Caco-2 (cell line): ENCODE results near the gene FOS. TPM values are rescaled to one million over a fixed set of nuclear protein-coding genes. Genes with fewer than 3 reads are reported as not detected.

Source experiments
- BruUV-seq: library from RNA; stranded (reverse); fragments of 400-500 nt; replicated peaks from 2 replicates; lab custom pipeline; 2021; lab: Mats Ljungman, UMichigan
- CTCF ChIA-PET: fragments of 300-600 bp; sonication (Branson Sonifier 250); formaldehyde crosslinking; loops from one replicate; lab custom pipeline; 2022; ENCODE audit warnings: antibody characterized with exemption; lab: Charles Lee
- POLR2A ChIA-PET: fragments of 300-600 bp; sonication (Branson Sonifier 250); formaldehyde crosslinking; loops from one replicate; lab custom pipeline; 2022; ENCODE audit warnings: antibody characterized with exemption; lab: Charles Lee
- DNase-seq, 2 experiments: peaks; one replicate each; pipeline versions ENCODE4 v3.0.0 to v3.0.0-alpha.2; 2020 to 2022
- H3K27me3 ChIP-seq: replicated peaks from 2 replicates; pipeline ENCODE4 v1.6.0; 2011; ENCODE audit warnings: low read length; ENCODE audit not compliant: control insufficient read depth, insufficient read depth
- H3K36me3 ChIP-seq: 2 replicates; pipeline ENCODE4 v1.5.1; 2011; ENCODE audit warnings: low read length; ENCODE audit not compliant: control insufficient read depth, insufficient read depth
- H3K4me1 ChIP-seq: fragments of 250-450 bp; sonication (Bioruptor Pico); 2 replicates; pipeline ENCODE4 v1.5.1; 2020; ENCODE audit warnings: mild to moderate bottlenecking
- H3K4me3 ChIP-seq: 2 replicates; pipeline ENCODE4 v1.5.1; 2011; ENCODE audit warnings: low read depth, mild to moderate bottlenecking, control low read depth, low read length
- H3K9me3 ChIP-seq: fragments of 250-450 bp; sonication (Bioruptor Pico); 2 replicates; pipeline ENCODE4 v1.5.1; 2020; ENCODE audit warnings: mild to moderate bottlenecking, moderate library complexity
- H3K27ac Mint-ChIP-seq: one replicate; pipeline ENCODE4 v1.8.0; 2022; ENCODE audit warnings: mixed read lengths; ENCODE audit not compliant: unreplicated experiment
- H3K27me3 Mint-ChIP-seq: one replicate; pipeline ENCODE4 v1.8.0; 2022; ENCODE audit warnings: mixed read lengths; ENCODE audit not compliant: insufficient read depth, unreplicated experiment
- H3K36me3 Mint-ChIP-seq: one replicate; pipeline ENCODE4 v1.8.0; 2022; ENCODE audit warnings: mild to moderate bottlenecking, mixed read lengths; ENCODE audit not compliant: insufficient read depth, unreplicated experiment
- H3K4me1 Mint-ChIP-seq: one replicate; pipeline ENCODE4 v1.8.0; 2022; ENCODE audit warnings: low read depth, mixed read lengths; ENCODE audit not compliant: unreplicated experiment
- H3K4me3 Mint-ChIP-seq: one replicate; pipeline ENCODE4 v1.8.0; 2022; ENCODE audit warnings: mild to moderate bottlenecking, moderate library complexity, mixed read lengths; ENCODE audit not compliant: unreplicated experiment
- H3K9me3 Mint-ChIP-seq: one replicate; pipeline ENCODE4 v1.8.0; 2022; ENCODE audit warnings: mixed read lengths; ENCODE audit not compliant: unreplicated experiment
- intact Hi-C: fragments of 100-400 bp; cut with micrococcal nuclease; formaldehyde crosslinking; loops from one replicate; pipeline ENCODE4 v1.10.0; 2022; ENCODE audit not compliant: unreplicated experiment
- total RNA-seq: library from RNA; stranded (reverse); gene quantifications from 2 replicates; pipeline ENCODE4 v1.2.3, GENCODE V29; 2022
- TF ChIP-seq, protein P1 (sequence below), 2 experiments: fragments of 200-600 bp in 1 of 2; IDR thresholded peaks; 1 replicate in 1 of 2; 2 replicates in 1 of 2; pipeline versions ENCODE4 v1.5.1 to v1.8.0; 2011 to 2022; ENCODE audit warnings: antibody characterized with exemption in 1 of 2, control low read depth in 1 of 2, inconsistent platforms in 1 of 2, low read depth in 1 of 2, low read length in 1 of 2, mild to moderate bottlenecking in 1 of 2, moderate library complexity in 1 of 2; ENCODE audit not compliant: insufficient read depth in 1 of 2, severe bottlenecking in 1 of 2, unreplicated experiment in 1 of 2

FOS gene
- total RNA-seq, 1 experiment from 2014 or later: 73.7 TPM

DNA sequence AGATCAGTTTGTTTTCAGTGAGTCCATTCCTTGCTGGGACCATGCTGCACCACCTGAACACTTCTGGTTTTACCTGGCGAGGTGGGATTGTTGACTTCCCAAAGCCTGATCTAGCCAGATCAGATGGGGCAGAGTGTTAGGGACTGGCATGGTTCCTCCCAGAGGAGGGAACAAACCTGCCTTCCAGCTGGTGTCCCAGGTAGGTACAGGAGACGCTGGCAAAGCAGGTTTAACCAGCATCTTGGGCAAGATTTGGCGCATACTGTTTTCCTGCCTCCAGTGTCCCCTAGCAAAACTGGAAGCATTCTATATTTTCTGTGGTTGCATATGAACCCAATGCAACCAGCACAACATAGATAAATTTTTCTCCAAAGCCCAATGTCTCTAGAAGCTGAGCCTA is 14.6 kb upstream of the FOS start:
- DNase-seq: no peak
- Mint-ChIP-seq H3K27ac (no peak overlapping the region), H3K4me3 (no peak overlapping the region), H3K9me3 (no peaks in the 10 kb centered on the region), H3K27me3 (no peaks in the 10 kb centered on the region), H3K36me3 (peaks cover 13% of the 10 kb centered on the region), H3K4me1 (peaks cover 8% of the 10 kb centered on the region)
- H3K27me3 ChIP-seq: no peaks in the 10 kb centered on the region
- intact Hi-C loops: no loop called here
- no TSS peak for BruUV-seq
- H3K4me3 ChIP-seq: no peak overlapping the region
- H3K9me3 ChIP-seq: 0 out of 2 replicates have a peak, but pooled peaks cover 3% of the 10 kb centered on the region
- TF ChIP-seq, protein P1, sequence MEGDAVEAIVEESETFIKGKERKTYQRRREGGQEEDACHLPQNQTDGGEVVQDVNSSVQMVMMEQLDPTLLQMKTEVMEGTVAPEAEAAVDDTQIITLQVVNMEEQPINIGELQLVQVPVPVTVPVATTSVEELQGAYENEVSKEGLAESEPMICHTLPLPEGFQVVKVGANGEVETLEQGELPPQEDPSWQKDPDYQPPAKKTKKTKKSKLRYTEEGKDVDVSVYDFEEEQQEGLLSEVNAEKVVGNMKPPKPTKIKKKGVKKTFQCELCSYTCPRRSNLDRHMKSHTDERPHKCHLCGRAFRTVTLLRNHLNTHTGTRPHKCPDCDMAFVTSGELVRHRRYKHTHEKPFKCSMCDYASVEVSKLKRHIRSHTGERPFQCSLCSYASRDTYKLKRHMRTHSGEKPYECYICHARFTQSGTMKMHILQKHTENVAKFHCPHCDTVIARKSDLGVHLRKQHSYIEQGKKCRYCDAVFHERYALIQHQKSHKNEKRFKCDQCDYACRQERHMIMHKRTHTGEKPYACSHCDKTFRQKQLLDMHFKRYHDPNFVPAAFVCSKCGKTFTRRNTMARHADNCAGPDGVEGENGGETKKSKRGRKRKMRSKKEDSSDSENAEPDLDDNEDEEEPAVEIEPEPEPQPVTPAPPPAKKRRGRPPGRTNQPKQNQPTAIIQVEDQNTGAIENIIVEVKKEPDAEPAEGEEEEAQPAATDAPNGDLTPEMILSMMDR (IDR thresholded peaks at IDR 0.05; ENCODE audit: insufficient read depth in 1 of 2, low read depth in 1 of 2, low read length in 1 of 2, severe bottlenecking in 1 of 2, unreplicated experiment in 1 of 2): no peak
- H3K4me1 ChIP-seq: peaks cover 14% of the 10 kb centered on the region
- POLR2A ChIA-PET: no interaction called here
- no peaks in the 10 kb centered on the region for H3K36me3 ChIP-seq
- CTCF ChIA-PET: no interaction called here

GRCh38 chr14:75267141-75267721 is 11.4 kb upstream of the FOS start:
- CTCF ChIA-PET: interaction anchor here (1.1 to 1.4 kb wide), 2 partner anchors 8 to 16 kb away, joined by 4 to 6 read pairs; no protein-coding TSS in a partner anchor
- DNase-seq: no peak
- no peaks in the 10 kb centered on the region for H3K36me3 Mint-ChIP-seq
- H3K4me3 Mint-ChIP-seq: no peak overlapping the region
- H3K27ac Mint-ChIP-seq: peak overlapping the region; percentile 32
- intact Hi-C loops: no loop called here
- no peaks in the 10 kb centered on the region for H3K27me3 ChIP-seq
- no TSS peak for BruUV-seq
- H3K36me3 ChIP-seq: no peaks in the 10 kb centered on the region
- 0 out of 2 replicates have a peak, but pooled peaks cover 3% of the 10 kb centered on the region for H3K9me3 ChIP-seq
- peaks cover 8% of the 10 kb centered on the region for H3K4me1 ChIP-seq
- POLR2A ChIA-PET: interaction anchor here (1.1 to 1.7 kb wide), 4 partner anchors 9 to 24 kb away, joined by 3 to 9 read pairs (median 6); partner anchors contain the start of gene FOS
- TF ChIP-seq, protein P1 (IDR thresholded peaks at IDR 0.05; ENCODE audit: insufficient read depth in 1 of 2, low read depth in 1 of 2, low read length in 1 of 2, severe bottlenecking in 1 of 2, unreplicated experiment in 1 of 2): no peak
- H3K4me3 ChIP-seq: no peak overlapping the region
- peaks cover 13% of the 10 kb centered on the region for H3K4me1 Mint-ChIP-seq
- no peaks in the 10 kb centered on the region for H3K27me3 Mint-ChIP-seq
- H3K9me3 Mint-ChIP-seq: no peaks in the 10 kb centered on the region

DNA sequence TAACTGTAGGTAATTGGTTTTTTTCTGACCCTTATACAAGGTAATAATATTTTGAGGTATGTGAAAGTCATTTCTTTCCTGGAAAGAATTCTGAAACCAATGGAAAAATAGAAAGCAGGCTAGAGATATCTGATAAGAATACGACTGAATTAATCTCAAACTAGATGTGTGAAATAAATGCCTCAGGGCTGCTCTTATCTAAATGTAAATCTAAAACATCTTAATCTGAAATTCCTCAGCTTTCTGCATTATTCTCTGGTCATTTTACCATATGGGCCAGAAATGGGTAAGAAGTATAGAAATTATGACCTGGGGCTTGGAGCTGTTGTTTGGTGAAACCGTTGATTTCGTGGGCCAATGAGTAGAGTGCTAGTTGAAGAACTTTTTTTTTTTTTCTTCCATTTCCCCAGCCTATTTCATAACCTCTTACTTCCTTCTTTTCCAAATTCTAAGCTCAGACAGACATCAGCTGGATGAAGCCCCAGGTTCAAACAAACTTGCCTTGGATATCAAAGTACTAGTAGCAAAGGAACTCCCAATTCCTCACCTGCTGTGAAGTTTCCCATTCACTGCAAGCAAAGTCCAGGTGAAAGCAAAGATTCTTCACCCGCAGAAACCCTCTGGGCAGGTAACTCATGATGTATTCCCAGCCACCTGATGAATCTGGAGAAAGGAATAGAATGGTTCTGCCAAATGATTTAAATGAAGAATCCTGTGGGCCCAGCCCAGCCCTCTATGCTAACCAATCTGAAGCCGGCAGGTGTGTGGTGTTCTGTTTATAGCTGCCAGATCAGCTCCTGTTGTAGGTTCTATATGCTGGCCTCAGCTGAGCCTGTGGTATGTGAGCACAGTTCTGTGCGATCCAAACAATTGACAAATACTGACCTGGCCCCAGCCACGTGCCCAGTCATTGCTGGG is 9.7 kb upstream of the FOS start:
- POLR2A ChIA-PET: interaction anchor here (0.7 kb wide), 1 partner anchor 121 kb away, joined by 4 read pairs; no protein-coding TSS in a partner anchor
- H3K27ac Mint-ChIP-seq: no peak overlapping the region

More for the DNA sequence above, 9.7 kb upstream of the FOS start:
- TF ChIP-seq, protein P1 (IDR thresholded peaks at IDR 0.05; ENCODE audit: insufficient read depth in 1 of 2, low read depth in 1 of 2, low read length in 1 of 2, severe bottlenecking in 1 of 2, unreplicated experiment in 1 of 2): no peak
- Histone ChIP-seq H3K4me3 (no peak overlapping the region), H3K4me1 (peaks cover 8% of the 10 kb centered on the region), H3K27me3 (no peaks in the 10 kb centered on the region), H3K9me3 (0 out of 2 replicates have a peak, but pooled peaks cover 3% of the 10 kb centered on the region), H3K36me3 (no peaks in the 10 kb centered on the region)
- no peak for DNase-seq
- H3K27me3 Mint-ChIP-seq: no peaks in the 10 kb centered on the region
- no peak overlapping the region for H3K4me3 Mint-ChIP-seq
- BruUV-seq: no TSS peak
- H3K4me1 Mint-ChIP-seq: peaks cover 14% of the 10 kb centered on the region
- no peaks in the 10 kb centered on the region for H3K36me3 Mint-ChIP-seq
- intact Hi-C loops: no loop called here
- no peaks in the 10 kb centered on the region for H3K9me3 Mint-ChIP-seq
- CTCF ChIA-PET: interaction anchor here (1.4 kb wide), 1 partner anchor 10 kb away, joined by 9 read pairs; no protein-coding TSS in a partner anchor
